HCT116 (cell line): ENCODE measurements around the gene KCTD17.

ENCODE experiments used
- EGR1 ChIP-seq: IDR thresholded peaks from 2 replicates; pipeline ENCODE4 v1.6.1; 2012; ENCODE audit warnings: low read depth
- ELF1 ChIP-seq: IDR thresholded peaks from 2 replicates; pipeline ENCODE4 v1.6.1; 2012; ENCODE audit warnings: low read depth, borderline replicate concordance
- EZH2 ChIP-seq: fragments of 200-600 bp; sonication (generic); IDR thresholded peaks from 2 replicates; pipeline ENCODE4 v1.6.1; 2017; ENCODE audit warnings: antibody characterized with exemption, mixed run types
- FOSL1 ChIP-seq: IDR thresholded peaks from 2 replicates; pipeline ENCODE4 v1.6.1; 2012; ENCODE audit warnings: low read depth
- POLR2A ChIP-seq: IDR thresholded peaks from 2 replicates; pipeline ENCODE4 v1.7.0; 2011; ENCODE audit warnings: borderline replicate concordance; ENCODE audit not compliant: insufficient read depth, insufficient read length; ENCODE audit errors: extremely low read depth
- POLR2AphosphoS5 ChIP-seq: IDR thresholded peaks from 2 replicates; pipeline ENCODE4 v1.6.1; 2011; ENCODE audit warnings: mild to moderate bottlenecking, low read depth, low read length, moderate library complexity
- RAD21 ChIP-seq: IDR thresholded peaks from 2 replicates; pipeline ENCODE4 v1.6.1; 2012; ENCODE audit warnings: low read depth, mild to moderate bottlenecking
- SP1 ChIP-seq: IDR thresholded peaks from 2 replicates; pipeline ENCODE4 v1.6.1; 2012; ENCODE audit warnings: low read depth
- SRF ChIP-seq: IDR thresholded peaks from 2 replicates; pipeline ENCODE4 v1.6.1; 2012; ENCODE audit warnings: low read depth
- TF ChIP-seq, protein P1 (sequence below), 3 experiments: fragments of 200-600 bp in 1 of 3; sonication (generic) in 1 of 3; IDR thresholded peaks in 2 of 3; conservative IDR thresholded peaks in 1 of 3; 2 replicates each; pipeline ENCODE4 v1.5.1; 2012 to 2017; ENCODE audit warnings: low read depth in 2 of 3, low read length in 2 of 3, antibody characterized with exemption in 1 of 3, borderline replicate concordance in 1 of 3, control low read depth in 1 of 3, mild to moderate bottlenecking in 1 of 3, mixed read lengths in 1 of 3, mixed run types in 1 of 3, moderate library complexity in 1 of 3; ENCODE audit not compliant: insufficient read depth in 1 of 3
- TF ChIP-seq, protein P2 (sequence below): IDR thresholded peaks from 2 replicates; pipeline ENCODE4 v1.6.1; 2012

GRCh38 chr22:37079158-37079557, 27.6 kb downstream of the KCTD17 start:
- TF ChIP-seq, protein P1, sequence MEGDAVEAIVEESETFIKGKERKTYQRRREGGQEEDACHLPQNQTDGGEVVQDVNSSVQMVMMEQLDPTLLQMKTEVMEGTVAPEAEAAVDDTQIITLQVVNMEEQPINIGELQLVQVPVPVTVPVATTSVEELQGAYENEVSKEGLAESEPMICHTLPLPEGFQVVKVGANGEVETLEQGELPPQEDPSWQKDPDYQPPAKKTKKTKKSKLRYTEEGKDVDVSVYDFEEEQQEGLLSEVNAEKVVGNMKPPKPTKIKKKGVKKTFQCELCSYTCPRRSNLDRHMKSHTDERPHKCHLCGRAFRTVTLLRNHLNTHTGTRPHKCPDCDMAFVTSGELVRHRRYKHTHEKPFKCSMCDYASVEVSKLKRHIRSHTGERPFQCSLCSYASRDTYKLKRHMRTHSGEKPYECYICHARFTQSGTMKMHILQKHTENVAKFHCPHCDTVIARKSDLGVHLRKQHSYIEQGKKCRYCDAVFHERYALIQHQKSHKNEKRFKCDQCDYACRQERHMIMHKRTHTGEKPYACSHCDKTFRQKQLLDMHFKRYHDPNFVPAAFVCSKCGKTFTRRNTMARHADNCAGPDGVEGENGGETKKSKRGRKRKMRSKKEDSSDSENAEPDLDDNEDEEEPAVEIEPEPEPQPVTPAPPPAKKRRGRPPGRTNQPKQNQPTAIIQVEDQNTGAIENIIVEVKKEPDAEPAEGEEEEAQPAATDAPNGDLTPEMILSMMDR (IDR thresholded peaks at IDR 0.05 in 2 of 3, conservative IDR thresholded peaks at IDR 0.05 in 1 of 3; ENCODE audit: borderline replicate concordance in 1 of 3, insufficient read depth in 1 of 3, low read depth in 2 of 3, low read length in 2 of 3) = no peak
- TF ChIP-seq POLR2A (no peak), RAD21 (no peak), ELF1 (no peak), SRF (no peak), EGR1 (no peak), POLR2AphosphoS5 (no peak), EZH2 (no peak), FOSL1 (no peak), SP1 (no peak)
- TF ChIP-seq, protein P2, sequence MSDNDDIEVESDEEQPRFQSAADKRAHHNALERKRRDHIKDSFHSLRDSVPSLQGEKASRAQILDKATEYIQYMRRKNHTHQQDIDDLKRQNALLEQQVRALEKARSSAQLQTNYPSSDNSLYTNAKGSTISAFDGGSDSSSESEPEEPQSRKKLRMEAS = no peak
